MCF 10A (cell line): Measurements from ENCODE around the gene ACYP2. TPM values are rescaled to one million over a fixed set of nuclear protein-coding genes. Genes with fewer than 3 reads are reported as not detected.

Experiments
- BruUV-seq: library from RNA; stranded (reverse); fragments of 400-500 nt; replicated peaks from 2 replicates; lab custom pipeline; 2021; lab: Mats Ljungman, UMichigan
- CTCF ChIA-PET: fragments of 300-600 bp; sonication (Branson Sonifier 250); formaldehyde crosslinking; extraction: SDS; loops from one replicate; lab custom pipeline; 2021; ENCODE audit warnings: antibody characterized with exemption, inconsistent platforms; lab: Yijun Ruan, JAX
- POLR2A ChIA-PET: fragments of 300-600, 350-650 bp; sonication (Branson Sonifier 250); formaldehyde crosslinking; extraction: SDS; loops from one replicate; lab custom pipeline; 2020; ENCODE audit warnings: antibody characterized with exemption, inconsistent platforms; lab: Yijun Ruan, JAX
- DNase-seq: peaks from one replicate; pipeline ENCODE4 v3.0.0-alpha.2; 2018; ENCODE audit not compliant: unreplicated experiment
- H3K27ac Mint-ChIP-seq: one replicate; pipeline ENCODE4 v1.8.0; 2022; ENCODE audit warnings: mild to moderate bottlenecking, low read depth, mixed read lengths; ENCODE audit not compliant: unreplicated experiment
- H3K27me3 Mint-ChIP-seq: one replicate; pipeline ENCODE4 v1.8.0; 2022; ENCODE audit warnings: mixed read lengths; ENCODE audit not compliant: insufficient read depth, unreplicated experiment
- H3K36me3 Mint-ChIP-seq: one replicate; pipeline ENCODE4 v1.8.0; 2022; ENCODE audit warnings: mild to moderate bottlenecking, moderate library complexity, mixed read lengths; ENCODE audit not compliant: insufficient read depth, unreplicated experiment
- H3K4me1 Mint-ChIP-seq: one replicate; pipeline ENCODE4 v1.8.0; 2022; ENCODE audit warnings: mixed read lengths; ENCODE audit not compliant: insufficient read depth, unreplicated experiment
- H3K4me3 Mint-ChIP-seq: one replicate; pipeline ENCODE4 v1.8.0; 2022; ENCODE audit warnings: mild to moderate bottlenecking, moderate library complexity, mixed read lengths; ENCODE audit not compliant: unreplicated experiment
- H3K9me3 Mint-ChIP-seq: one replicate; pipeline ENCODE4 v1.8.0; 2022; ENCODE audit warnings: mixed read lengths; ENCODE audit not compliant: unreplicated experiment
- intact Hi-C: fragments of 100-400 bp; cut with micrococcal nuclease; formaldehyde crosslinking; loops from 2 replicates; pipeline ENCODE4 v1.14.1; 2022
- total RNA-seq: library from RNA; stranded (reverse); gene quantifications from 2 replicates; pipeline ENCODE4 v1.2.3, GENCODE V29; 2022
- TF ChIP-seq, protein P1 (sequence below): fragments of 200-600 bp; IDR thresholded peaks from one replicate; pipeline ENCODE4 v1.8.0; 2022; ENCODE audit warnings: antibody characterized with exemption, mild to moderate bottlenecking; ENCODE audit not compliant: unreplicated experiment

The ACYP2 gene
- total RNA-seq, 1 experiment from 2014 or later = 14.3 TPM

DNA sequence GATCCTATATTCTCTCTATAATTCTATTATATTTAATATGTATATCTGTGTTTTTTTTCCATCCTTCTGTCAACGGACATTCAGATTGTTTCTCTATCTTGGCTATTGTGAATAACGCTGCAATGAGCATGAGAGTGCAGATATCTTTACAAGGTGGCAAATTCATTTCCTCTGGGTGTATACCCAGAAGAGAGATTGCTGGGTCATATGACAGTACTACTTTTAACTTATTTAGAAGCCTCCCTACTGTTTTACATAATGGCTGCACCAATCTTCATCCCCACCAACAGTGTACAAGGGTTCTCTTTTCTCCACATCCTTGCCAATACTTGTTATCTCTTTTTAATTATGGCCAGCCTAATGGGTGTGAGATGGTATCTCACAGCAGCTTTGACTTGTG, 74.1 kb downstream of the ACYP2 start:
- no peak overlapping the region for H3K4me3 Mint-ChIP-seq
- TF ChIP-seq, protein P1, sequence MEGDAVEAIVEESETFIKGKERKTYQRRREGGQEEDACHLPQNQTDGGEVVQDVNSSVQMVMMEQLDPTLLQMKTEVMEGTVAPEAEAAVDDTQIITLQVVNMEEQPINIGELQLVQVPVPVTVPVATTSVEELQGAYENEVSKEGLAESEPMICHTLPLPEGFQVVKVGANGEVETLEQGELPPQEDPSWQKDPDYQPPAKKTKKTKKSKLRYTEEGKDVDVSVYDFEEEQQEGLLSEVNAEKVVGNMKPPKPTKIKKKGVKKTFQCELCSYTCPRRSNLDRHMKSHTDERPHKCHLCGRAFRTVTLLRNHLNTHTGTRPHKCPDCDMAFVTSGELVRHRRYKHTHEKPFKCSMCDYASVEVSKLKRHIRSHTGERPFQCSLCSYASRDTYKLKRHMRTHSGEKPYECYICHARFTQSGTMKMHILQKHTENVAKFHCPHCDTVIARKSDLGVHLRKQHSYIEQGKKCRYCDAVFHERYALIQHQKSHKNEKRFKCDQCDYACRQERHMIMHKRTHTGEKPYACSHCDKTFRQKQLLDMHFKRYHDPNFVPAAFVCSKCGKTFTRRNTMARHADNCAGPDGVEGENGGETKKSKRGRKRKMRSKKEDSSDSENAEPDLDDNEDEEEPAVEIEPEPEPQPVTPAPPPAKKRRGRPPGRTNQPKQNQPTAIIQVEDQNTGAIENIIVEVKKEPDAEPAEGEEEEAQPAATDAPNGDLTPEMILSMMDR = no peak
- no peaks in the 10 kb centered on the region for H3K9me3 Mint-ChIP-seq
- BruUV-seq = no TSS peak
- H3K4me1 Mint-ChIP-seq = no peaks in the 10 kb centered on the region
- H3K27me3 Mint-ChIP-seq = no peaks in the 10 kb centered on the region
- no peak overlapping the region for H3K27ac Mint-ChIP-seq
- intact Hi-C loops = no loop called here
- H3K36me3 Mint-ChIP-seq = no peaks in the 10 kb centered on the region
- ChIA-PET POLR2A (no interaction called here), CTCF (no interaction called here)
- DNase-seq = no peak

DNA sequence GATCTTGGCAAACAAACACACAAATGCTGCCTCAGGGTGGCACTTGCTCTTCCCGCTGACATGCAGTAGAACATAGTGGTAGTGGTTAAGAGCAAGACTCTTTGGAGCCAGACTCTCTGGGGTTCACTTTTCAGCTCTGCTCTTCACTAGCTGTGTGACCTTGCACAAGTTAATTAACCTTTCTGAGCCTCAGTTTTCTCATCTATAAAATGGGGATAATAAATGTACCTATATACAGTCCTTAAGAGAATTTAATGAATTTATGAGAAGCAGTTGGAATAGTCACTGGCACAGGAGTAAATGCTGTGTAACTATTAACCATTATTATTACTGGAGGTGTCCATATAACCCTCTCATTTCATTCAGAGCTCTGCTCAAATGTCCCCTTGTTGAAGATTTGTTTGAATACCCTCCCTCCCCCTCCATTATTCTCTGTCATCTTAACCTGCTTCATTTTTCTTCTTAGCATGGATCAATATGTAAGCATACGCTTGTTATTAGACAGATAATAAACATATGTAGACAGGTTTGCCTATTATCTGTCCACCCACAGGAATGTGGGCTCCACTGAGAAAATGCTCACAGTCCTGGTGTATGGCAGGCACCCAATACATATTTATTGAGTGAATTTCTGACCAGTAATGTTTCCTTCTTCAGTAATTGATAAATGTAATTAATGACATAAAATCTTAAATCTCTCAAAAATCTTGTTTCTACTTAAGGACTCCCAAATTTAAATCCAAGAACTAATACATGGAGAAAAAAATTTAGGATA, 76.1 kb downstream of the ACYP2 start:
- Mint-ChIP-seq H3K36me3 (peaks cover 6% of the 10 kb centered on the region), H3K4me1 (no peaks in the 10 kb centered on the region), H3K9me3 (no peaks in the 10 kb centered on the region), H3K27ac (no peak overlapping the region), H3K4me3 (no peak overlapping the region), H3K27me3 (no peaks in the 10 kb centered on the region)
- intact Hi-C loops = no loop called here
- ChIA-PET POLR2A (no interaction called here), CTCF (no interaction called here)
- DNase-seq = no peak
- TF ChIP-seq, protein P1 = no peak
- no TSS peak for BruUV-seq

DNA sequence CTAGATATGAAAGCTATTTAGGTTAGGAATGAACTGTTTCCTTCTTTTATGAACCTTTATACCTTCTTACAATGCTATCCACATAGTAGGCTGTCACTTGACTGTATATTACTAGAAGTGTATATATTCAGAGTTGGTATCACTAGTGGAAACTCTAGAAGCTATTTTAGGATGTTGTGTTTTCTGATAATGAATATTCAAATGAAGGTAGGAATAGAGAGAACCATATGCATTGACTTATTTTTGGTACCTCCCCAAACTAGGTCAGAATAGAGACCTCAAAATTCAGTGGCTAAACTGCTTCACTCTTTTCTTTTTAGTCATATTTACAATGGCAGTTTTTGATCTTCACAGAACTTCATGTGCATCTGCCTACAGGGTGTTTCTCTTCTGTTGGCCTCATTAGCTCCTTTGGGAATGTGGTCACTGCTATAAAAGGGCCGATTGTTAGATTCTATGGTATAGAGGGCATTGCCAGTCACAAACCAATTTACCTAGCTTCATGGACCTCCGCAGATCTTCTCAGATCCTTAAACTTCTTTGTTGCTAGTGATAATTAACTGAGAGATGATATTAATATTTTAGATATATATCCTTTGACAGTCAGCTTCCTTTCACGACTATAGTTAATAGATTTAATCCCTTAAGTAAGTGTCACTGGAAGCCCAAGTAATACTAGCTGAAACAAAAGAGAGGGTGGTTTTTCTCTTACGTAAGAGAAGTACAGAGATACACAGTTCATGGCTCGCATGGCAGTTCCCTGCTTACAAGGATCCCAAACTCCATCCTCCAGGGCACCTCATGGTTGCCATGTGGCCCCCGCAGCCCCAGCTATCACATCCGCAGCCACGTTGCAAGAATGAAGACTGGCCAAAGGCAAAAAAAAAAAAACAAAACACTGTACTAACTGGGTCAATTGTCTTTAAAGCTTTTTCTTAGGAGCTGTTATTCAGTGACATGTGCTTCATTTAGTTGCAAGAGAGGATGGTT, 79.6 kb downstream of the ACYP2 start:
- no peak for DNase-seq
- Mint-ChIP-seq H3K9me3 (no peaks in the 10 kb centered on the region), H3K4me3 (no peak overlapping the region), H3K4me1 (no peaks in the 10 kb centered on the region), H3K27me3 (no peaks in the 10 kb centered on the region), H3K27ac (no peak overlapping the region), H3K36me3 (peaks cover 6% of the 10 kb centered on the region)
- ChIA-PET CTCF (interaction anchor here (0.6 to 1.3 kb wide), 4 partner anchors 11 to 325 kb away, joined by 3 read pairs; no protein-coding TSS in a partner anchor), POLR2A (interaction anchor here (0.7 to 1.1 kb wide), 2 partner anchors 15 to 56 kb away, joined by 3 to 5 read pairs; no protein-coding TSS in a partner anchor)
- intact Hi-C loops = no loop called here
- BruUV-seq = no TSS peak
- TF ChIP-seq, protein P1 = no peak

DNA sequence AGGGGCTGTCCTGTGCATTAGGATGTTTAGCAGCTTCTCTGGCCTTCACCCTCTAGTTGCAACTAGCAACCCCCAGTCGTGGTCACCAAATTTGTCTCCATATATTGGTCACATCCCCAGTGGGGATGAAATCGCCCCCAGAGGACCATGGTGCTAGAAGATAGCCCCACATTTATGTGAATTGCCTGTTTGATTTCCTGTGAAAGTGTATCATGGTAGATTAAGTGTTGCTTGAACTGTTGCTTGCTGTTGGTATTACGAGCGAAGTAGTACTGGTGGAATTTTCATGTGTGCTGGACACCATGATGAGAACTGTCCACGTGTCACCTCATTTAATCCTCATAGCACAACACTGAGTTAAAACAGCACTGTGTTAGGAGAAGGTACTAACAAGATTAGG, 81.2 kb downstream of the ACYP2 start:
- TF ChIP-seq, protein P1 = no peak
- Mint-ChIP-seq H3K36me3 (peaks cover 6% of the 10 kb centered on the region), H3K27me3 (no peaks in the 10 kb centered on the region), H3K4me1 (no peaks in the 10 kb centered on the region), H3K9me3 (no peaks in the 10 kb centered on the region), H3K4me3 (no peak overlapping the region), H3K27ac (no peak overlapping the region)
- ChIA-PET POLR2A (no interaction called here), CTCF (interaction anchor here (0.6 kb wide), 1 partner anchor 389 kb away, joined by 3 read pairs; no protein-coding TSS in a partner anchor)
- intact Hi-C loops = no loop called here
- no peak for DNase-seq
- no TSS peak for BruUV-seq
